ENCODE data around the gene ALKAL2.

The ALKAL2 gene

GRCh38 chr2:290090-290722, 2.3 kb upstream of the ALKAL2 start:
- DNase-seq (ENCODE audit: low read depth, low spot score): peak; percentile 36

GRCh38 chr2:289362-290089, 1.6 kb upstream of the ALKAL2 start:
- DNase-seq (ENCODE audit: low read depth, low spot score): no peak

GRCh38 chr2:288758-289361, 969 bp upstream of the ALKAL2 start:
- no peak for DNase-seq (ENCODE audit: low read depth, low spot score)

DNA sequence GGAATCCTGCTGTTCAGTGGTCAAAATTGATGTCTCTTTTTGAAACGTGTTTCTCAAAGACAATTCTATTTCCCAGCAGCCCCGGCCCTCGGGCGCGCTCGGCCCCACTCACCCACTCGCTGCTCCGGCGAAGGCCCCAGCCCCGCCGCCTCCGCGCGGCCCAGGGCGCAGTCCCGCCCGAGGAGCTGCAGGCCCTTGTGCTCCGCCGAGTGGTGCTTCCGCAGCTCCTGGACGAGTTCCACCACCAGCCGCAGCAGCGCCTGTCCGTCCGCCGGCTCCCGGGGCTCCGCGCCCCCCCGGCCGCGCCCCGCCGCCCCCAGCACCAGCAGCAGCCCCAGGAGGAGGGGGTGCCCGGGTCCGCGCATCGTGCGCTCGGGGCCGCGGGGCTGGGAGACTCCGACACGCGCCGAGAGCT, 413 bp downstream of the ALKAL2 start:
- DNase-seq (ENCODE audit: low read depth, low spot score): no peak

- no peak for DNase-seq (ENCODE audit: low read depth, low spot score)
Measured at GRCh38 chr2:286774-287392, 1.0 kb downstream of the ALKAL2 start.

DNA sequence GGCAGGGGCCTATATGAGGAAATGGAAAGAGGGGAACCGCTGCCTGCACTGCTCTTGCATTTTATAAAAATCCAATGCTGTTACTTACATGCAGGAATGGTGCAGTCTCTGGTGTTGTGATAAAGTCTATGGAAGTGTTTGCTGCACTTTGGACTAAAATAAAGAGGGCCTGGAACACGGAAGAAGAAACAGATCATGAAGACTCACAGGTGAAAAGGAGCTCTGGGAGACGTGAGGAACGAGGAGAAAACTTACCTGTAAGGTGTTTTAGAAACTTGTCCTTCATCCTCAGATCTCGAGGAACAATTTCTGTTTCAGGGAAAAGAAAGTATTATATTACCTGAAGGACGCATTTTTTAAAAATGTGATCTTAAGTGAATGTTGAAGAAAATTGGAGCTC, 1.9 kb downstream of the ALKAL2 start:
- no peak for DNase-seq (ENCODE audit: low read depth, low spot score)

DNA sequence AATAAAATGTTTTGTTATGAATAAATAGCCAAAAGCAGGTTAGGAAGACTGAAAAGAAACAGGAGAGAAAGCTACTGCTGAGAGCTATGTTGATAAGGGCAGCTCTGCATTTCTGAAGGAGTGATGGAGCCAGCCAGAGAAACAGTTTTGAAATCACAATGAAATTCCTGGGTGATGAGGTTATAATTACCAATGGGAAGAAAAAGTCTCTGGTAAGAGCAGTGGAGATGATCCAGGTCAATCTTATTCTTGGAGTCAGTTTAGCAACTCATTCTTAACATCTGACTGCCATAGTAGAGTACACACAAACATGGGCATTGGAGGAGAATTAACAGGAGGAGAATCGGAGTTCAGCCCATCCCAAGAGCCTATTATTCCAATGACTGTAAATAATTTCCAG, 2.4 kb downstream of the ALKAL2 start:
- no peak for DNase-seq (ENCODE audit: low read depth, low spot score)

DNA sequence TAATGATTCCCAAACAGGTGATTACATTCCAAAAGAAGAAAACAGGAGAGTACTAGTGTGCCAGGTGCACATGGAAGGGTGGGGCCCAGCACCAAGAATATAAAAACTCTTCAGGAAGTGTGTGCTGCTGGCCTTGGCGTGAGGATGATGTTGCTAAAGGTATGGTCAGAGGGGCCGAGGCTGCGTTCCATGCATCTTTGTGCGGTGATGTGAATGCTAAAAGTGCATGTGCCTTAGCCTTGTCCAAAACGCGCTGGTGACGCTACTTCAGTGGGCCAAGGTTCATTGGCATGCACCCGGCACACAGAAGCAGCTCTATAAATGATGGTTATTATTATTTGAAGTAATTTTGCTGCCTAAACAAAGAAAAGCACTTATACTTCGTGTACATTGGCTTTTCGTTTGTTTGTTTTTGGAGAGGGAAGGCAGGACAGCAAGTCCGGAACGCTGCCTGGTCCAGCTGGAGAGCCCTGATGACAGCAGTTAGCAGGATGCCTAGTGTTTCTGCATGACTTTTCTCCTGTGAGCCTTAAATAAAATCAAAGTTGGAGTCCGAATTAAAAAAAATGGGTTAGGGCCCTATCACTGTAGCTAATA, 2.9 kb downstream of the ALKAL2 start:
- no peak for DNase-seq (ENCODE audit: low read depth, low spot score)

GRCh38 chr2:283996-284794, 3.7 kb downstream of the ALKAL2 start:
- no peak for DNase-seq (ENCODE audit: low read depth, low spot score)

DNA sequence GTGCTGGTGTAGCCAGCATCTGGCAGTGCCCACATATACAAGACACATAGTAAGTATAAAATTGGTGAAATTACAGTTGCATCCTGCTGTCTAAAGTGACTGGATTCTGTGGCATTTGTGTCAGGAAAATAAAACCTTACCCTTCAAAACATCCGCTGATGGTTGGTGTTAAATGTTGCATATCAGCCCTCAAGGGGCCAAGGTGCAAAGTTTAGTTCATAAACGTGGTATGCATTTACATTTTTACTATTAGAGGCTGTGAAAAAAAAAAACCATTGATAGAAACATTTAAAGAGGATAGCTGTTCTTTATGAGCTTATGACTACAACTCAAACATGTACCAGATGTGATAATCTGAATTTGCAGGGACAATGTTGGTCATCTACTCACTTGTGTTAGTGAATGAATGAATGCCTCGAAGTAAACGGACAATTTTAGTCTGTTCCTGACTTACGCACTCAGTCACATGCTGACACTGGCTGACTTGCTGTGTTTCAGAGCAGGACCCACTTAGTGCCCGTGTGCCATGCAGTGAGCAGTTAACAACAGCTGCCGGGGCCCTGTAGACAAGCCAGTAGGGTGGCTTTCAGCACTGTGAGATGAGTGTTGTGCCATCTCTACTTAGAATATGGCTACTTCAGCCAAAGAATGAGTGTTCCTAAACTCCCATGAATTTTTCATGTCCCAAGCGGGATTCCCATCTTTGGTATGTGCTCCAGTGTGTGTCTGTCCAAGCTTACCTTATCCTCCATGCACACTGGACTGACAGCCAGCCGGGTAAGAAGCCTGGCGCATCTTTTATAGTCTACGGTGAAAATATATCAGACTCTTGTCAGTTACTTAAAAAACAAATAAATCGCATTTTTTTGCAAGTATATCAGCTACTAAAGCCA, 5.3 kb downstream of the ALKAL2 start:
- DNase-seq (ENCODE audit: low read depth, low spot score): no peak

DNA sequence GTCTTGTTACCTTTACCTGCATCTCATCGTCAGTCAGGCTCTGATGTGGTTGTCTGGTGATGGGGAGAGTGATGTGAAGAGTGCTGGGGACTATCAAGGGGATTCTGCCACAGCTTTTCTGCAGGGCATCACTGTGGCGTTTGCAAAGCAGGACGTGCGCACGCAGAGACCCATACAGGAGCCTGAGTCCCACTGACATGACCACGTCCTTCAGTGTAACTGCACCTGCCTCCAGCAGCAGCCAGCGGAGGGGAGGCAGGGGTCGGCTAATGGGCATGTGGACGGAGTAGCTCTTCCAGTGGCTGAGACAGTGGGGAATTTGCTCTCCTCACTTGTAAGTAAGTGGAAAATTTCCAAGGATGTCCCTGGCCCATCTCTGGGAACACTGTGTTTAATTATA, 6.5 kb downstream of the ALKAL2 start:
- no peak for DNase-seq (ENCODE audit: low read depth, low spot score)

DNA sequence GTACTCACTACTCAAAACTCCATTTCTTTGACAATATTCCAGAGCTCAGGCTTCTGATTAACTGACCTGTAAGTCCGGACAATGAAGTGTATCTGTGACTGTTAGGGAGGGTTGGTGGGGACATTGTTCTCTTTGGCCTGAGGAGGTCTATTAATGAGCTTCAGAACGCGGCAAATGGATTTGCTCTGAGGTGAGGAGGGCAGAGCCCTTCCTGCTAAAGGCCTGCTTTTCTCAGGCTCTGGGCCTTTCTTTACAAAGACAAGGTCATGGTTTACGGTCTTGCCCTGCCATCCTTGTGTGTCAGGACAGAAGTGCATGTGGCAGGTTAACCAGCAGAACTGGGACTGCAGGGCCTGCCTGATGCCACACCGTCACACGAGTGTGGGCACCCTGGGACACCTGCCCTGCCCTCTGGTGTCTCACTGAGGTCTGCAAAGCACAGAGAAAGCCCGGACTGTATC, 7.2 kb downstream of the ALKAL2 start:
- no peak for DNase-seq (ENCODE audit: low read depth, low spot score)

DNA sequence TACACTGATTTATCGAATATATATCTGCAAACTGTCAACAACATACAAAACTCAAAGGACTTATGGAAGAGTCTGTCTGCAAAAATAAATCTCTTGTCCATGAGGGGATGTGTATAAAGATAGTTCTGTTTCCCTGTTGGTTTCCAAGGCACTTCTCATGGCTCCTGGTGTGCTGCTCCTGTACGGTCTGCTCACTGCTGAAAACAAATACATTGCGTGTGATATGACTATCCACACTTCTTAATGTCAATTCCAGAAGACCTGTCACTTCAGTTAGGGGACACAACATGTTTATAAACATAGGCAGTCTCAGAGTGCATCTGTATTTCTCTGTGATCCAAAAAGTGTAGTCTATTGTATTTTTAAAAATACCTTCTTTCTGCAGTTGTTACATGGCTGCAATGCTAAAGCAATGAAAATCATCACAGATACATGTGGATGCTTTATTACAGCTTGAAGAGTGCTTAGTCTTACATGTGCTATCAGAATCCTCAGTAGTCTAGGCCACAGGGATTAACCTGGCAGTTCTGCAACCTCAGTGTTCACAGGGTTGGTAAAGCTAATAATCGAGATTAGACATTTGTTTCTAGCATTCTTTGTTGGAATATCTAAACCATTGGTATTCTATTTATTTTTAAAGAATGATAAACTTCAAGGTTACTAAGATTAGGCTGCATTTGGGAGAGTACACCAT, 7.8 kb downstream of the ALKAL2 start:
- no peak for DNase-seq (ENCODE audit: low read depth, low spot score)

GRCh38 chr2:279366-279765, 8.5 kb downstream of the ALKAL2 start:
- no peak for DNase-seq (ENCODE audit: low read depth, low spot score)

- DNase-seq (ENCODE audit: low read depth, low spot score): no peak
Measured at GRCh38 chr2:278927-279320, 9.0 kb downstream of the ALKAL2 start.

DNA sequence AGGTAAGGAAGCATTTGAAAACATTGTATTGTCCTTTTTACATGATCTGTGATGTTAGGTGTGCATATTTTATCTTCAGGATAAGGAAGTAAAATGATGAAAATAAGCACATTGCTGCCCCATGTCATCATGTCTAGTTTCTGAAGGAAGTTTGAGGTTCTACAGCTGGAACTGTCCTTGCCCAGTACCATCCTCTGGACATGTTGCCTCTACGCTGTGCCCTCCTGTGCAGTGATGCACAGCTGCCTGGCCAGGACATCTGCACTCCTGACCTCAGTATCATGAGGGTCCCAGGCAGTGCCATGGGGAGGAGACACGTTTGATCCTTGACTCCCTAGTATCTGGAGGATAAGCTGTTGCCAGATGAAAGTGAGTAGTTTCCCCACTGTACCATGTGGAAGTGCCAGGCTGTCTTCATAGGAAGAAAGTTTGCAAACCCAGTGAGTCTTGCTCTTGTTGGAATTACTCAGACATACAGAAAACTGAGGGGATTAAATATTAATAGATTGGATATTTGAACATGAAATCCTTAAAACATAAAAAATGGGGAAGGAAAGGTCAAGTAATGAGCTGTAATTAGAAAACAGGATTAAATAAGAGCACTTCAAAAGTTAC, 9.5 kb downstream of the ALKAL2 start:
- DNase-seq (ENCODE audit: low read depth, low spot score): no peak

DNA sequence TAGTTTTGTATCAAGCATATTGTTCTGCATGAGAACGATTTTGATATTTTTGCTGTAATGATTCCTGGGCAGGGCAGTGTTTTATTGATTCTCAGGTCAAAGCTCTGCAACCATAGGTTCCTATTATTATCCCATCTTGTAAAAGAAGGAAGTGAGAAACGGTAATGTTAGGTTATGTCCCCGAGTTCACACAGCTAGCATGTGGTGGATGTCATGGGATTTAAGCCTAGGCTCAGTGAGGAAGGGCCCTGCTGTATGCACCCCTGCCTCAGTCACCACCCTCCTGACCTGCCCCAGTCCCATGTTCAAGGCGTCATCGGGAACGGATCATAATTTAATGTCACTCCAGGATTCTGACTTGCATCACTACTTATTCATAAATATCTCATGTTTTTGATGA, 12.4 kb downstream of the ALKAL2 start:
- DNase-seq (ENCODE audit: low read depth, low spot score): no peak

DNA sequence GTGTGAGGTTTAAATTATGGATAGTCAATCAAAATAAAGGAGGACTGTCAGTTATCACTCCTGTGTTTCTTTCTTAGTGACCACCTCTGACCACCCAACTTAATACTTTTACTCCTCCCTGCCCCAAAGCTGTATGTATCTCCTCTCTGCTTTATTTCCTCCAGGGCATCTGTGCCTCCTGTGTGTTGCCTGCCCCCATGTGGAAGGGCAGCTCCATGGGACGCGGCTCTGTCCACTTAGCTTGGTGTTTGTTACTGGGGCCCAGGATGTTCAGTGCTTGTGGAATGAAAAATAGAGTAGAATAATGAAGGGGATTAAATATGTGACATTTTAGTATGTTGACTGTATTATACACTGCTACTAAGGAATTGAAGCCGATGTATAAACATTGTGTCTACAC, 13.4 kb downstream of the ALKAL2 start:
- DNase-seq (ENCODE audit: low read depth, low spot score): no peak

- DNase-seq (ENCODE audit: low read depth, low spot score): no peak
Measured at GRCh38 chr2:273333-273732, 14.6 kb downstream of the ALKAL2 start.
